SK-N-SH (cell line): ENCODE data around the gene VPS33B. TPM values are rescaled to one million over a fixed set of nuclear protein-coding genes. Genes with fewer than 3 reads are reported as not detected.

Experiments used
- CTCF ChIA-PET: fragments of 300-600, 350-600 bp; formaldehyde crosslinking; extraction: SDS; loops from one replicate; lab custom pipeline; 2021; lab: Yijun Ruan, JAX
- POLR2A ChIA-PET: fragments of 350-600 bp; sonication (Branson Sonifier 250); formaldehyde crosslinking; extraction: SDS; loops from one replicate; lab custom pipeline; 2020; ENCODE audit warnings: antibody characterized with exemption, inconsistent platforms; lab: Yijun Ruan, JAX
- DNase-seq: peaks from one replicate; pipeline ENCODE4 v3.0.0; 2012
- H2AFZ ChIP-seq: fragments of 200-600 bp; sonication (generic); 2 replicates; pipeline ENCODE4 v1.8.1; 2016; ENCODE audit warnings: antibody characterized with exemption, mild to moderate bottlenecking, low read depth
- H3F3A ChIP-seq: fragments of 200-600 bp; sonication (generic); replicated peaks from 2 replicates; pipeline ENCODE3; 2016; ENCODE audit warnings: antibody characterized with exemption, mild to moderate bottlenecking; ENCODE audit not compliant: insufficient read depth
- H3K27ac ChIP-seq, 2 experiments: fragments of 200-500 bp in 1 of 2; fragments of 200-600 bp in 1 of 2; sonication (Bioruptor generic) in 1 of 2; sonication (generic), shearing (Covaris generic) in 1 of 2; 2 replicates each; pipeline versions ENCODE4 v1.5.1 to v1.6.1; 2014 to 2016; ENCODE audit warnings: low read depth in 2 of 2, inconsistent platforms in 1 of 2, low read length in 1 of 2, mild to moderate bottlenecking in 1 of 2, mixed read lengths in 1 of 2
- H3K27me3 ChIP-seq: fragments of 200-600 bp; sonication (generic), shearing (Covaris generic); 2 replicates; pipeline ENCODE4 v1.6.1; 2016; ENCODE audit warnings: mixed run types; ENCODE audit not compliant: insufficient read depth
- H3K36me3 ChIP-seq, 2 experiments: fragments of 200-500 bp in 1 of 2; fragments of 200-600 bp in 1 of 2; sonication (Bioruptor generic) in 1 of 2; sonication (generic) in 1 of 2; replicated peaks in 1 of 2; 2 replicates each; pipeline versions ENCODE3 to v1.5.1; 2014 to 2016; ENCODE audit warnings: low read length in 1 of 2, mild to moderate bottlenecking in 1 of 2; ENCODE audit not compliant: insufficient read depth in 2 of 2, control insufficient read depth in 1 of 2
- H3K4me1 ChIP-seq, 2 experiments: fragments of 200-500 bp in 1 of 2; fragments of 200-600 bp in 1 of 2; sonication (Bioruptor generic) in 1 of 2; sonication (generic), shearing (Covaris generic) in 1 of 2; 2 replicates each; pipeline versions ENCODE4 v1.5.1 to v1.6.1; 2014 to 2016; ENCODE audit warnings: low read depth in 1 of 2, low read length in 1 of 2, mixed run types in 1 of 2; ENCODE audit not compliant: insufficient read depth in 2 of 2, control insufficient read depth in 1 of 2
- H3K4me2 ChIP-seq: fragments of 200-600 bp; sonication (generic), shearing (Covaris generic); 2 replicates; pipeline ENCODE4 v1.6.1; 2017; ENCODE audit warnings: mixed run types
- H3K4me3 ChIP-seq, 2 experiments: fragments of 200-500 bp in 1 of 2; fragments of 200-600 bp in 1 of 2; sonication (Bioruptor generic) in 1 of 2; sonication (generic), shearing (Covaris generic) in 1 of 2; 2 replicates each; pipeline versions ENCODE4 v1.5.1 to v1.8.1; 2014 to 2016; ENCODE audit warnings: low read depth in 2 of 2, inconsistent platforms in 1 of 2, low read length in 1 of 2, mild to moderate bottlenecking in 1 of 2, mixed read lengths in 1 of 2, moderate library complexity in 1 of 2
- H3K79me2 ChIP-seq: fragments of 200-600 bp; sonication (generic); 2 replicates; pipeline ENCODE4 v1.8.1; 2017; ENCODE audit warnings: mild to moderate bottlenecking; ENCODE audit not compliant: insufficient read depth
- H3K9ac ChIP-seq: fragments of 200-600 bp; sonication (generic); 2 replicates; pipeline ENCODE4 v1.6.1; 2017; ENCODE audit warnings: mixed run types
- H3K9me2 ChIP-seq: fragments of 200-600 bp; sonication (generic); 2 replicates; pipeline ENCODE4 v1.6.1; 2017; ENCODE audit warnings: mixed run types
- H3K9me3 ChIP-seq: fragments of 200-600 bp; sonication (generic); 2 replicates; pipeline ENCODE4 v1.6.1; 2017; ENCODE audit warnings: mixed run types, mild to moderate bottlenecking, moderate library complexity
- H4K20me1 ChIP-seq: fragments of 200-600 bp; sonication (generic); 2 replicates; pipeline ENCODE4 v1.6.1; 2017; ENCODE audit warnings: mild to moderate bottlenecking, mixed run types; ENCODE audit not compliant: insufficient read depth
- CHD2 ChIP-seq: fragments of 150-350 bp; IDR thresholded peaks from 2 replicates; pipeline ENCODE4 v1.6.1; 2018; ENCODE audit warnings: low read length; ENCODE audit not compliant: partially characterized antibody
- CTCF ChIP-seq: fragments of 200-600 bp; sonication (generic); IDR thresholded peaks from 2 replicates; pipeline ENCODE4 v1.6.1; 2017; ENCODE audit warnings: antibody characterized with exemption, mild to moderate bottlenecking, moderate library complexity
- EP300 ChIP-seq, 2 experiments: IDR thresholded peaks; 2 replicates each; pipeline versions ENCODE4 v1.4.0 to v1.6.1; 2012; ENCODE audit warnings: borderline replicate concordance in 1 of 2, low read depth in 1 of 2, low read length in 1 of 2
- FOSL2 ChIP-seq: IDR thresholded peaks from 2 replicates; pipeline ENCODE4 v1.4.0; 2012; ENCODE audit warnings: low read depth, mild to moderate bottlenecking, moderate library complexity, borderline replicate concordance
- FOXJ3 ChIP-seq: sonication (generic); formaldehyde crosslinking; IDR thresholded peaks from 2 replicates; pipeline ENCODE4 v1.5.1; 2020; ENCODE audit warnings: mild to moderate bottlenecking, missing genetic modification reagents
- GATA2 ChIP-seq: sonication (generic); formaldehyde crosslinking; IDR thresholded peaks from 2 replicates; pipeline ENCODE4 v1.5.0; 2020; ENCODE audit warnings: mild to moderate bottlenecking, missing genetic modification reagents
- MEF2A ChIP-seq: IDR thresholded peaks from 2 replicates; pipeline ENCODE4 v1.4.0; 2012; ENCODE audit warnings: low read depth, borderline replicate concordance
- MXI1 ChIP-seq: IDR thresholded peaks from 2 replicates; pipeline ENCODE4 v1.6.1; 2012; ENCODE audit warnings: mild to moderate bottlenecking, low read depth, low read length, improper control_type of control experiment
- NFIC ChIP-seq: IDR thresholded peaks from 2 replicates; pipeline ENCODE4 v1.4.0; 2012; ENCODE audit warnings: borderline replicate concordance
- NRF1 ChIP-seq: IDR thresholded peaks from 2 replicates; pipeline ENCODE4 v1.6.1; 2012; ENCODE audit warnings: low read depth, mild to moderate bottlenecking, low read length
- PBX3 ChIP-seq: IDR thresholded peaks from 2 replicates; pipeline ENCODE4; 2012
- POLR2AphosphoS5 ChIP-seq: IDR thresholded peaks from 2 replicates; pipeline ENCODE4 v1.6.1; 2012; ENCODE audit warnings: low read depth, low read length
- RCOR1 ChIP-seq: fragments of 150-350 bp; IDR thresholded peaks from 2 replicates; pipeline ENCODE4 v1.6.1; 2017; ENCODE audit warnings: antibody characterized with exemption, low read length
- REST ChIP-seq: IDR thresholded peaks from 2 replicates; pipeline ENCODE4 v1.6.1; 2012; ENCODE audit warnings: mild to moderate bottlenecking, low read depth, low read length, moderate library complexity
- RFX5 ChIP-seq: IDR thresholded peaks from 2 replicates; pipeline ENCODE4 v1.6.1; 2012; ENCODE audit warnings: mild to moderate bottlenecking, improper control_type of control experiment, low read length
- SMC3 ChIP-seq: IDR thresholded peaks from 2 replicates; pipeline ENCODE4 v1.6.1; 2012; ENCODE audit warnings: low read depth, low read length, improper control_type of control experiment
- TAF1 ChIP-seq: IDR thresholded peaks from 2 replicates; pipeline ENCODE4 v1.6.1; 2012; ENCODE audit warnings: low read depth, mild to moderate bottlenecking, low read length, moderate library complexity, borderline replicate concordance
- TCF12 ChIP-seq: IDR thresholded peaks from 2 replicates; pipeline ENCODE4 v1.4.0; 2012
- TEAD4 ChIP-seq: IDR thresholded peaks from 2 replicates; pipeline ENCODE4 v1.4.0; 2012; ENCODE audit warnings: mild to moderate bottlenecking, borderline replicate concordance; ENCODE audit not compliant: insufficient read depth
- USF1 ChIP-seq: IDR thresholded peaks from 2 replicates; pipeline ENCODE4 v1.4.0; 2012; ENCODE audit warnings: low read depth, borderline replicate concordance
- WGBS: methylation state at CpG from one replicate; pipeline ENCODE4 v1.1.6; 2017; ENCODE audit warnings: low lambda C conversion rate; 5-methylcytosine and 5-hydroxymethylcytosine counted together
- polyA plus RNA-seq, 3 experiments: library from polyadenylated mRNA; depleted of rRNA; stranded (reverse); fragments of >200 nt; gene quantifications; 2 replicates each; pipeline ENCODE4 v1.2.3, GENCODE V29; 2012

Gene VPS33B
- polyA plus RNA-seq, 1 of the 3 experiments (the other 2 are of a cell fraction), result 16.6 TPM

- Histone ChIP-seq H3K4me1 (peaks cover 0 to 23% of the 10 kb centered on the region in 2 experiments; a peak in 1 of 4 replicates), H3K79me2 (peaks cover 22% of the 10 kb centered on the region), H3K9me3 (no peaks in the 10 kb centered on the region), H3K9ac (no peak overlapping the region), H2AFZ (no peak overlapping the region), H3K27me3 (no peaks in the 10 kb centered on the region), H3K36me3 (peaks cover 10 to 44% of the 10 kb centered on the region in 2 experiments), H4K20me1 (no peaks in the 10 kb centered on the region), H3K4me2 (no peak overlapping the region), H3F3A (peaks cover 12% of the 10 kb centered on the region), H3K27ac (no peak overlapping the region), H3K4me3 (no peak overlapping the region), H3K9me2 (no peaks in the 10 kb centered on the region)
- CTCF ChIA-PET, result interaction anchor here (1.1 to 10.8 kb wide), 5 partner anchors 11 to 98 kb away, joined by 3 to 186 read pairs (median 3); partner anchors contain the start of genes HDDC3 and UNC45A
- WGBS, result 98% methylated on average over 6 of the region's 14 CpGs
- POLR2A ChIA-PET, result interaction anchor here (2.6 kb wide), 1 partner anchor 20 kb away, joined by 23 read pairs; the partner anchor contains the start of genes HDDC3 and UNC45A
- no peak for DNase-seq
- TF ChIP-seq MXI1 (no peak), NRF1 (no peak), CHD2 (no peak), RFX5 (no peak), POLR2AphosphoS5 (no peak)
These were observed 69.3 kb downstream of the VPS33B start for GRCh38 chr15:90952901-90953677.

GRCh38 chr15:90950676-90951075 lies 71.7 kb downstream of the VPS33B start:
- Histone ChIP-seq H3K9me2 (no peaks in the 10 kb centered on the region), H3K9ac (no peak overlapping the region), H3K4me3 (no peak overlapping the region), H2AFZ (no peak overlapping the region), H3K79me2 (peaks cover 5% of the 10 kb centered on the region), H3K4me2 (no peak overlapping the region), H3K9me3 (no peaks in the 10 kb centered on the region), H3K27me3 (no peaks in the 10 kb centered on the region), H4K20me1 (no peaks in the 10 kb centered on the region), H3K27ac (no peak overlapping the region), H3K36me3 (peaks cover 10 to 60% of the 10 kb centered on the region in 2 experiments), H3K4me1 (peaks cover 0 to 5% of the 10 kb centered on the region in 2 experiments; a peak in 1 of 4 replicates), H3F3A (peaks cover 5% of the 10 kb centered on the region)
- ChIA-PET POLR2A (no interaction called here), CTCF (no interaction called here)
- DNase-seq, result no peak
- 93% methylated on average over 6 of the region's 6 CpGs for WGBS
- TF ChIP-seq NFIC, result no peak
- TF ChIP-seq TCF12, result no peak
- no peak for TF ChIP-seq PBX3
- TF ChIP-seq NRF1, result no peak
- TF ChIP-seq MXI1, result no peak
- TF ChIP-seq RCOR1, result no peak
- TF ChIP-seq CHD2, result no peak
- no peak for TF ChIP-seq FOSL2
- TF ChIP-seq MEF2A, result no peak
- no peak for TF ChIP-seq TAF1
- no peak for TF ChIP-seq CTCF
- TF ChIP-seq GATA2 (CRISPR knock-in tag), result no peak
- no peak for TF ChIP-seq FOXJ3
- TF ChIP-seq USF1, result no peak
- no peak for TF ChIP-seq TEAD4
- TF ChIP-seq SMC3, result no peak
- TF ChIP-seq REST, result no peak
- TF ChIP-seq EP300 (IDR thresholded peaks at IDR 0.05; ENCODE audit: borderline replicate concordance in 1 of 2, low read depth in 1 of 2, low read length in 1 of 2), result no peak
